AG10803 (cell line): ENCODE data around the gene SRRD.

ENCODE experiments used
- DNase-seq: peaks from one replicate; pipeline ENCODE4 v3.0.0; 2010; ENCODE audit warnings: low read depth
- H3K4me3 ChIP-seq: 2 replicates; pipeline ENCODE4 v1.5.1; 2011; ENCODE audit warnings: mild to moderate bottlenecking, low read length, control low read depth
- TF ChIP-seq, protein P1 (sequence below): conservative IDR thresholded peaks from 2 replicates; pipeline ENCODE4 v1.5.1; 2011; ENCODE audit warnings: mild to moderate bottlenecking, low read length, control low read depth, inconsistent platforms

Gene SRRD

DNA sequence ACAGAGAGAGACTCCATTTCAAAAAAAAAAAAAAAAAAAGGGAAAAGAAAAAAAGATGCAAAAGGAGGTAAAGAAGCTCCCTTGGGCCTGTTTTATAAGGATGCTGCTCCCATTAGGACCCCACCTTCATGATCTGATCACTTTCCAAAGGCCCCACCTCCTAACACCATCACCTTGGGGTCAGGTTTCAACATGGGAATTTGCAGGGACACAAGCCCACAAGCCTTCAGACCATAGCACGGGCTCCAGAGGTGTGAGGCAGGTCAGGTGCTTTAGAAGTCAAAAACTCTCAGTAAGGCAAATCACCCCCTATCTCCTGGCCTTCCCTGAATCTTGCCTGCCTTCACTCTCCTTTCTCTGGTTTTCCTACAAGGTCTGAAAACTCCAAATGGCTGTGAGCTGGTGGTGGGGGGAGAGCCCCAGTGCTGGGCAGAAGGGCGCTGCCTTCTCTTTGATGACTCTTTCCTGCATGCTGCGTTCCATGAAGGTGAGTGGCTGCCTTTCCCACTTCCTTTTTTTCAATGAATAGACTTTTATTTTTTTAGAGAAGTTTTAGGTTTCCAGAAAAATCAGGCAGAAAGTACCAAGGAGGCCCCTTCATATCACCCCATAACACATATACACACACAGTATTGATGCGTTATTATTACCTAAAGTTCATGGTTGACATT, 41.5 kb upstream of the SRRD start:
- H3K4me3 ChIP-seq = no peak overlapping the region
- TF ChIP-seq, protein P1, sequence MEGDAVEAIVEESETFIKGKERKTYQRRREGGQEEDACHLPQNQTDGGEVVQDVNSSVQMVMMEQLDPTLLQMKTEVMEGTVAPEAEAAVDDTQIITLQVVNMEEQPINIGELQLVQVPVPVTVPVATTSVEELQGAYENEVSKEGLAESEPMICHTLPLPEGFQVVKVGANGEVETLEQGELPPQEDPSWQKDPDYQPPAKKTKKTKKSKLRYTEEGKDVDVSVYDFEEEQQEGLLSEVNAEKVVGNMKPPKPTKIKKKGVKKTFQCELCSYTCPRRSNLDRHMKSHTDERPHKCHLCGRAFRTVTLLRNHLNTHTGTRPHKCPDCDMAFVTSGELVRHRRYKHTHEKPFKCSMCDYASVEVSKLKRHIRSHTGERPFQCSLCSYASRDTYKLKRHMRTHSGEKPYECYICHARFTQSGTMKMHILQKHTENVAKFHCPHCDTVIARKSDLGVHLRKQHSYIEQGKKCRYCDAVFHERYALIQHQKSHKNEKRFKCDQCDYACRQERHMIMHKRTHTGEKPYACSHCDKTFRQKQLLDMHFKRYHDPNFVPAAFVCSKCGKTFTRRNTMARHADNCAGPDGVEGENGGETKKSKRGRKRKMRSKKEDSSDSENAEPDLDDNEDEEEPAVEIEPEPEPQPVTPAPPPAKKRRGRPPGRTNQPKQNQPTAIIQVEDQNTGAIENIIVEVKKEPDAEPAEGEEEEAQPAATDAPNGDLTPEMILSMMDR = no peak
- no peak for DNase-seq

GRCh38 chr22:26443901-26444690, 39.6 kb upstream of the SRRD start:
- no peak for DNase-seq
- TF ChIP-seq, protein P1 = no peak
- H3K4me3 ChIP-seq = no peak overlapping the region

GRCh38 chr22:26444777-26445176, 38.9 kb upstream of the SRRD start:
- TF ChIP-seq, protein P1 = no peak
- no peak for DNase-seq
- H3K4me3 ChIP-seq = no peak overlapping the region

GRCh38 chr22:26445577-26446275, 38.0 kb upstream of the SRRD start:
- no peak for DNase-seq
- TF ChIP-seq, protein P1 = no peak

DNA sequence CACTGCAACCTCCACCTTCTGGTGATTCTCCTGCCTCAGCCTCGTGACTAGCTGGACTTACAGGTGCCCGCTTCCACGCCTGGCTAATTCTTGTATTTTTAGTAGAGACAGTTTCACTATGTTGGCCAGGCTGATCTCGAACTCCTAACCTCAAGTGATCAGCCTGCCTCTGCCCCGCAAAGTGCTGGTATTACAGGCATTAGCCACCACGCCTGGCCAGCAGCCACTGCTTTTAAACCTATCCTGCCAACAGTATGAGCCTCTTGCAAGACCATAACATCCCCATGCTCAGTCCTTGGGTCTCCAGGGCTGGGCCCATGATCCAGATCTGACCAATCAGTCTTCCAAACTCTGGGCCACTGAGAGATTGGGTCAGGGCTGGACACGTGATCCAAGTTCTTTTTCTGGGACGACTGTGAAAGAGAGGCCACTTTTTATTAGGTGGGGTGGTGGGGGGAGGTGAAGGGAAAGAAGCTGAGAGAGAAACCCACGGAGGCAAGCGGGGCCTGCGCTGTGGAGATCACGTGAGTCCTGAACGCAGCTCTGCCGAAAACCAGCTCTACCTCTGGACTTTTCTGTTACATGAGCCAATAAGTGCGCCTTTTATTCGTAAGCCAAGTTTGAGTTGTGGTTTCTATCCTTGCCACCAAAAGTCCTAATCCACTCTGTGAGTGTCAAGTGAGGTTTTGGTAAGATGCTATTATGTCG, 36.7 kb upstream of the SRRD start:
- no peak overlapping the region for H3K4me3 ChIP-seq
- TF ChIP-seq, protein P1 = no peak
- no peak for DNase-seq

More at GRCh38 chr22:26445577-26446275, 38.0 kb upstream of the SRRD start:
- no peak overlapping the region for H3K4me3 ChIP-seq

DNA sequence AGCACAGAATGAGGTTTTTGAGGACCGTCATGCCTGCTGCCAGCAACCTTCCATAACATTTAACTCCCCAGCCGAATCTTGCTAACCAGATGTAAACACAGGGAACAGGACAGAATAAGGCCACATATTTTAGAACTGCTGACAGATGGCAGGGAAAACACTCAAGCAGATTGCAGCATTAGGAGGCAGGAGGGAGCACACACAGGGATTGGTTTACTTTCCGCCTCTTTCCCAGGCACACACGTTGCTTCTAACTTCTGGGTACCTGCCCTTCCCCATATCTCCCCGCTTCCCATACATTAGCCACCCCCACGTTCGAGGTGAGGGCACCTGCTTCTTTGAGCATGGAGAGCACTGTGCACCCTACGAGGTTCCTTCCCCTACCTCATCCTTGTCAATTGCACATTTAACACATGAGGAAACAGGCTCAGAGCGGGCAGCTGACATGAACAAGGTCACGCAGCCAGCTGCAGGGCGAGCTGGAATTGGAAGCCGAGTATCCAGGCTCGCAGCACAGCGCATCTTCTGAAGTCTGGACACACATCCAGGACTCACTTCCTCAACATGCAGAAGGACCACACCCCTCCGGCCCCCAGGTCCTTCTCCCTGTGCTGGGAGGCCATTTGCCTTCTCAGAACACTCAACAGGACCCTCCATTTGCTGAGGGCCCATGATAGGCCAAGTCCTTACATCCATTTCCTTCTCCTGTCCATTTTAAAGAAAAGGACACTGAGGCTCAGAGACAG, 35.9 kb upstream of the SRRD start:
- DNase-seq = no peak
- TF ChIP-seq, protein P1 = no peak

More for the DNA sequence above, 35.9 kb upstream of the SRRD start:
- no peak overlapping the region for H3K4me3 ChIP-seq
